H1 (cell line): Measurements from ENCODE around the gene CLTCL1. TPM values are rescaled to one million over a fixed set of nuclear protein-coding genes. Genes with fewer than 3 reads are reported as not detected.

Source experiments
- CTCF ChIA-PET: fragments of 300-600 bp; sonication (Branson Sonifier 250); formaldehyde crosslinking; loops from one replicate; lab custom pipeline; 2021; ENCODE audit not compliant: partially characterized antibody; lab: Charles Lee
- POLR2A ChIA-PET: fragments of 300-600 bp; sonication (Branson Sonifier 250); formaldehyde crosslinking; loops from one replicate; lab custom pipeline; 2021; ENCODE audit warnings: inconsistent platforms; ENCODE audit not compliant: partially characterized antibody; lab: Charles Lee
- DNase-seq, 2 experiments: peaks; one replicate each; pipeline versions ENCODE4 v3.0.0 to v3.0.0-alpha.2; 2010 to 2022; ENCODE audit warnings: low spot score in 2 of 2, low read depth in 1 of 2, mixed read lengths in 1 of 2
- FAIRE-seq: peaks from 2 replicates; lab custom pipeline; 2011; peaks lifted over from hg19 to GRCh38; lab: Jason Lieb, UNC
- H2AFZ ChIP-seq: 2 replicates; pipeline ENCODE4 v1.8.1; 2012; ENCODE audit warnings: low read length, inconsistent platforms
- H2AK5ac ChIP-seq: 2 replicates; pipeline ENCODE4 v1.6.1; 2013; ENCODE audit warnings: low read depth, low read length
- H2BK120ac ChIP-seq: replicated peaks from 2 replicates; pipeline ENCODE3; 2013; ENCODE audit warnings: low read depth, low read length, inconsistent platforms
- H2BK12ac ChIP-seq: 2 replicates; pipeline ENCODE4 v1.6.1; 2013; ENCODE audit warnings: low read depth, low read length
- H2BK15ac ChIP-seq: 2 replicates; pipeline ENCODE4 v1.6.1; 2013; ENCODE audit warnings: low read length
- H2BK20ac ChIP-seq: 2 replicates; pipeline ENCODE4 v1.6.1; 2013; ENCODE audit warnings: low read length
- H2BK5ac ChIP-seq: 2 replicates; pipeline ENCODE4 v1.6.1; 2013; ENCODE audit warnings: low read depth, low read length
- H3K14ac ChIP-seq: 2 replicates; pipeline ENCODE4 v1.6.1; 2013; ENCODE audit warnings: inconsistent platforms; ENCODE audit not compliant: insufficient read length
- H3K18ac ChIP-seq: 2 replicates; pipeline ENCODE4 v1.6.1; 2013; ENCODE audit warnings: low read length; ENCODE audit errors: extremely low read depth
- H3K23ac ChIP-seq: 2 replicates; pipeline ENCODE4 v1.6.1; 2013; ENCODE audit warnings: inconsistent platforms; ENCODE audit not compliant: insufficient read length
- H3K23me2 ChIP-seq: 2 replicates; pipeline ENCODE4 v1.6.1; 2013; ENCODE audit warnings: low read depth, low read length
- H3K27ac ChIP-seq: 2 replicates; pipeline ENCODE4 v1.6.1; 2011; ENCODE audit warnings: low read depth, low read length, inconsistent platforms
- H3K27me3 ChIP-seq, 4 experiments: replicated peaks in 1 of 4; 1 replicate in 1 of 4; 2 replicates in 3 of 4; pipeline versions ENCODE4 v1.6.1 to v1.8.1; 2011 to 2013; ENCODE audit warnings: low read length in 3 of 4, mild to moderate bottlenecking in 3 of 4, inconsistent platforms in 2 of 4, mixed read lengths in 2 of 4, moderate library complexity in 1 of 4; ENCODE audit not compliant: control insufficient read depth in 3 of 4, insufficient read depth in 3 of 4; ENCODE audit errors: extremely low read depth in 1 of 4
- H3K36me3 ChIP-seq, 4 experiments: 2 replicates each; pipeline versions ENCODE4 v1.6.1 to v1.8.1; 2011 to 2013; ENCODE audit warnings: mild to moderate bottlenecking in 4 of 4, low read length in 3 of 4, moderate library complexity in 2 of 4, control low read depth in 1 of 4, inconsistent platforms in 1 of 4; ENCODE audit not compliant: insufficient read depth in 4 of 4, control insufficient read depth in 2 of 4
- H3K4ac ChIP-seq: replicated peaks from 2 replicates; pipeline ENCODE3; 2013; ENCODE audit warnings: low read length, low read depth, mixed read lengths, inconsistent platforms; ENCODE audit not compliant: insufficient read length
- H3K4me1 ChIP-seq, 4 experiments: replicated peaks in 1 of 4; 1 replicate in 1 of 4; 2 replicates in 3 of 4; pipeline versions ENCODE4 v1.6.1 to v1.8.1; 2011 to 2013; ENCODE audit warnings: low read length in 3 of 4, inconsistent platforms in 2 of 4, mixed read lengths in 1 of 4; ENCODE audit not compliant: insufficient read depth in 4 of 4, control insufficient read depth in 3 of 4
- H3K4me2 ChIP-seq, 2 experiments: 2 replicates each; pipeline versions ENCODE4 v1.6.1 to v1.8.1; 2011 to 2013; ENCODE audit warnings: low read depth in 2 of 2, low read length in 2 of 2, control low read depth in 1 of 2, inconsistent platforms in 1 of 2, mild to moderate bottlenecking in 1 of 2; ENCODE audit not compliant: insufficient read depth in 1 of 2
- H3K4me3 ChIP-seq, 4 experiments: fragments of 200-600, 300-600 bp in 1 of 4; sonication (generic), shearing (Covaris generic), sonication (Bioruptor Twin) in 1 of 4; 2 replicates each; pipeline versions ENCODE4 v1.5.1 to v1.8.1; 2011 to 2016; ENCODE audit warnings: low read length in 4 of 4, low read depth in 3 of 4, control low read depth in 2 of 4, inconsistent platforms in 2 of 4, mild to moderate bottlenecking in 2 of 4, mixed read lengths in 1 of 4, moderate library complexity in 1 of 4; ENCODE audit not compliant: insufficient read depth in 2 of 4; ENCODE audit errors: extremely low read depth in 1 of 4
- H3K56ac ChIP-seq: replicated peaks from 2 replicates; pipeline ENCODE3; 2013; ENCODE audit warnings: low read depth, mild to moderate bottlenecking, mixed read lengths, low read length, inconsistent platforms; ENCODE audit not compliant: insufficient read length
- H3K79me1 ChIP-seq: 2 replicates; pipeline ENCODE4 v1.6.1; 2013; ENCODE audit warnings: low read depth, low read length, control low read depth
- H3K79me2 ChIP-seq, 2 experiments: 2 replicates each; pipeline versions ENCODE4 v1.6.1 to v1.8.1; 2012 to 2013; ENCODE audit warnings: low read length in 2 of 2, mild to moderate bottlenecking in 2 of 2, inconsistent platforms in 1 of 2; ENCODE audit not compliant: insufficient read depth in 2 of 2, control insufficient read depth in 1 of 2
- H3K9ac ChIP-seq, 4 experiments: replicated peaks in 1 of 4; 1 replicate in 1 of 4; 2 replicates in 3 of 4; pipeline versions ENCODE4 v1.6.1 to v1.8.1; 2011 to 2013; ENCODE audit warnings: low read depth in 3 of 4, low read length in 3 of 4, control low read depth in 2 of 4, mild to moderate bottlenecking in 2 of 4, moderate library complexity in 2 of 4, inconsistent platforms in 1 of 4; ENCODE audit errors: extremely low read depth in 1 of 4
- H3K9me3 ChIP-seq, 2 experiments: 2 replicates each; pipeline versions ENCODE4 v1.6.1 to v1.8.1; 2012 to 2013; ENCODE audit warnings: mild to moderate bottlenecking in 2 of 2, moderate library complexity in 2 of 2, control low read depth in 1 of 2, inconsistent platforms in 1 of 2, low read depth in 1 of 2, low read length in 1 of 2, mixed read lengths in 1 of 2; ENCODE audit not compliant: insufficient read depth in 2 of 2
- H4K20me1 ChIP-seq, 2 experiments: replicated peaks in 1 of 2; 2 replicates each; pipeline versions ENCODE3 to v1.8.1; 2011 to 2013; ENCODE audit warnings: inconsistent platforms in 2 of 2, low read length in 2 of 2, mild to moderate bottlenecking in 1 of 2; ENCODE audit not compliant: insufficient read depth in 2 of 2, control insufficient read depth in 1 of 2
- H4K5ac ChIP-seq: 2 replicates; pipeline ENCODE4 v1.6.1; 2013; ENCODE audit warnings: low read length, low read depth, mixed read lengths, inconsistent platforms; ENCODE audit not compliant: insufficient read length
- H4K8ac ChIP-seq: 2 replicates; pipeline ENCODE4 v1.8.0; 2013; ENCODE audit warnings: mild to moderate bottlenecking, moderate library complexity, low read length, inconsistent platforms; ENCODE audit not compliant: insufficient read depth; ENCODE audit errors: extremely low read depth
- H4K91ac ChIP-seq: replicated peaks from 2 replicates; pipeline ENCODE3; 2013; ENCODE audit warnings: low read length, mixed read lengths, inconsistent platforms; ENCODE audit not compliant: insufficient read length
- EZH2 ChIP-seq: fragments of 200-600 bp; sonication (generic); IDR thresholded peaks from 2 replicates; pipeline ENCODE4 v1.7.1; 2012; ENCODE audit warnings: low read depth, mild to moderate bottlenecking, moderate library complexity, low read length, inconsistent platforms; ENCODE audit not compliant: severe bottlenecking
- HDAC2 ChIP-seq, 2 experiments: fragments of 300-600 bp in 1 of 2; sonication (generic) in 1 of 2; IDR thresholded peaks; 2 replicates each; pipeline ENCODE4 v1.6.1; 2011 to 2012; ENCODE audit warnings: low read depth in 2 of 2, low read length in 2 of 2, mild to moderate bottlenecking in 2 of 2, moderate library complexity in 2 of 2, borderline replicate concordance in 1 of 2, inconsistent platforms in 1 of 2
- JUND ChIP-seq: IDR thresholded peaks from 2 replicates; pipeline ENCODE4 v1.6.1; 2011; ENCODE audit warnings: mild to moderate bottlenecking, improper control_type of control experiment, low read length
- KDM1A ChIP-seq: fragments of 200-600, 300-600 bp; sonication (generic); IDR thresholded peaks from 2 replicates; pipeline ENCODE4 v1.7.1; 2016; ENCODE audit warnings: mild to moderate bottlenecking, low read length, borderline replicate concordance
- POLR2A ChIP-seq, 2 experiments: IDR thresholded peaks; 1 replicate in 1 of 2; 2 replicates in 1 of 2; pipeline ENCODE4 v1.6.1; 2011; ENCODE audit warnings: low read depth in 2 of 2, low read length in 2 of 2, mild to moderate bottlenecking in 2 of 2; ENCODE audit errors: control extremely low read depth in 1 of 2
- RFX5 ChIP-seq: IDR thresholded peaks from 2 replicates; pipeline ENCODE4 v1.6.1; 2011; ENCODE audit warnings: low read depth, low read length, improper control_type of control experiment, borderline replicate concordance
- SAP30 ChIP-seq: fragments of 300-600 bp; sonication (generic); IDR thresholded peaks from 2 replicates; pipeline ENCODE4 v1.7.1; 2012; ENCODE audit warnings: low read length, moderate library complexity, mild to moderate bottlenecking, inconsistent platforms; ENCODE audit not compliant: insufficient read depth, insufficient replicate concordance
- SP2 ChIP-seq: IDR thresholded peaks from 2 replicates; pipeline ENCODE4 v1.6.1; 2012; ENCODE audit warnings: mild to moderate bottlenecking, low read length, inconsistent platforms
- SUZ12 ChIP-seq: fragments of 200-600 bp; sonication (generic); IDR thresholded peaks from 2 replicates; pipeline ENCODE4 v1.6.1; 2012; ENCODE audit warnings: mild to moderate bottlenecking, inconsistent platforms, low read length, moderate library complexity, mixed read lengths
- TAF7 ChIP-seq: optimal IDR thresholded peaks from 2 replicates; pipeline ENCODE3; 2011; ENCODE audit warnings: low read depth, mild to moderate bottlenecking, inconsistent platforms, low read length, moderate library complexity, borderline replicate concordance
- WGBS, 2 experiments: shearing (Covaris generic) in 1 of 2; methylation state at CpG; one replicate each; pipeline versions ENCODE4 v1.1.6 to v1.1.7; 2013 to 2015; ENCODE audit warnings: low lambda C conversion rate in 2 of 2, mixed read lengths in 2 of 2, inconsistent platforms in 1 of 2, low coverage in 1 of 2, missing lambda C conversion rate in 1 of 2; ENCODE audit not compliant: insufficient replicate concordance in 2 of 2, insufficient coverage in 1 of 2, insufficient read length in 1 of 2; ENCODE audit errors: extremely low coverage in 1 of 2, missing lambda C conversion rate in 1 of 2; 5-methylcytosine and 5-hydroxymethylcytosine counted together
- polyA plus RNA-seq, 7 experiments: library from polyadenylated mRNA; depleted of rRNA in 3 of 7; stranded (reverse) in 5 of 7; unstranded in 2 of 7; fragments of >200 nt in 5 of 7; fragments of 200-250 nt in 2 of 7; gene quantifications; 1 replicate in 5 of 7; 2 replicates in 1 of 7; 4 replicates in 1 of 7; pipeline versions ENCODE4 v1.2.1 to v1.2.3, GENCODE V29; 2011 to 2013; ENCODE audit warnings: missing spikeins in 2 of 7, mixed read lengths in 2 of 7
- total RNA-seq: library from RNA; stranded (reverse); fragmentation: NEBNext Ultra II Directional; extraction: Animal tissue kit (Norgen Biotek cat#: 25700); gene quantifications from 2 replicates; pipeline ENCODE4 v1.2.1, GENCODE V29; 2021

The CLTCL1 gene
- total and polyA plus RNA-seq, 2 of the 8 experiments (the other 6 are each of a cell fraction or from before 2014, with no cell fraction given): 12.4 to 17.0 TPM

DNA sequence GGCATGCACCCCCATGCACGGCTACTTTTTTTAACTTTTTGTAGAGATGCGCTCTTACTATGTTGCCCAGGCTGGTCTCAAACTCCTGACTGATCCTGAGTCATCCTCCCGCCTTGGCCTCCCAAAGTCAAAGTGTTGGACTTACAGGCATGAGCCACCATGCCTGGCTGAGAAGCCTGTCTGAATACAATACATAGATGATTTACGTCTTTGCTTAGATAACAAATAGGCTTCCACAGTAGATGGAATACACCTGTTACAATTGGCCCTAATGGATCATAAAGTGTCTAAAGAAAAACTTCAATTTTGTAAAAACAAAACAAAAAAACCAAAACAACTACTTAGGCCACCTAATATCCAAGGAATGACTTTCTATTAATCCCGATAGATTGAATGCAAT lies 13.0 kb upstream of the CLTCL1 start:
- WGBS, 2 experiments: 96% methylated on average over 5 of the region's 5 CpGs; no CpG with 5 or more reads in 1 of the 2 experiments
- Histone ChIP-seq H4K20me1 (no peaks in the 10 kb centered on the region), H2BK15ac (no peak overlapping the region), H2BK120ac (no peak overlapping the region), H3K36me3 (no peaks in the 10 kb centered on the region), H4K91ac (no peak overlapping the region), H3K79me2 (no peaks in the 10 kb centered on the region), H3K56ac (no peak overlapping the region), H4K8ac (no peak overlapping the region), H2BK20ac (no peak overlapping the region), H3K4me2 (no peak overlapping the region), H3K9ac (no peak overlapping the region), H2BK5ac (no peak overlapping the region), H3K4me1 (no peaks in the 10 kb centered on the region), H3K23ac (no peak overlapping the region), H2AFZ (no peak overlapping the region), H3K14ac (no peak overlapping the region), H2AK5ac (no peak overlapping the region), H3K9me3 (no peaks in the 10 kb centered on the region), H3K4ac (no peak overlapping the region), H3K18ac (no peak overlapping the region), H3K27ac (no peak overlapping the region), H3K79me1 (no peaks in the 10 kb centered on the region), H3K23me2 (no peaks in the 10 kb centered on the region), H4K5ac (no peak overlapping the region), H2BK12ac (no peak overlapping the region), H3K27me3 (no peaks in the 10 kb centered on the region), H3K4me3 (no peak overlapping the region)
- DNase-seq (no peak), FAIRE-seq (no peak)
- ChIA-PET POLR2A (no interaction called here), CTCF (interaction anchor here (1.6 to 1.8 kb wide), 2 partner anchors 8 to 10 kb away, joined by 4 to 5 read pairs; no protein-coding TSS in a partner anchor)
- TF ChIP-seq TAF7: no peak
- no peak for TF ChIP-seq SUZ12
- no peak for TF ChIP-seq SAP30
- no peak for TF ChIP-seq KDM1A
- no peak for TF ChIP-seq EZH2
- TF ChIP-seq HDAC2 (IDR thresholded peaks at IDR 0.05; ENCODE audit: borderline replicate concordance in 1 of 2, low read depth in 2 of 2, low read length in 2 of 2): no peak
- TF ChIP-seq JUND: no peak
- TF ChIP-seq POLR2A (IDR thresholded peaks at IDR 0.05; ENCODE audit: control extremely low read depth in 1 of 2, low read depth in 2 of 2, low read length in 2 of 2): no peak
- no peak for TF ChIP-seq RFX5
- no peak for TF ChIP-seq SP2
- TF ChIP-seq, all 59 proteins: peak for 0
